GM19468 (cell line): Measurements from ENCODE around the gene PLEKHJ1.

ENCODE experiments used
- ATAC-seq: cut with Tn5 transposase; IDR thresholded peaks from one replicate; pipeline ENCODE4 v1.9.1; 2021; ENCODE audit warnings: mild to moderate bottlenecking, moderate library complexity, moderate number of reproducible peaks; ENCODE audit not compliant: unreplicated experiment; ENCODE audit errors: extremely low read depth

The PLEKHJ1 gene

GRCh38 chr19:2270423-2271233 lies 34.5 kb upstream of the PLEKHJ1 start:
- no peak for ATAC-seq

- no peak for ATAC-seq
Observed at GRCh38 chr19:2270157-2270422, 34.0 kb upstream of the PLEKHJ1 start.

GRCh38 chr19:2269244-2270156 lies 33.4 kb upstream of the PLEKHJ1 start:
- ATAC-seq = peak; percentile 40

GRCh38 chr19:2268861-2269243 lies 32.7 kb upstream of the PLEKHJ1 start:
- no peak for ATAC-seq

GRCh38 chr19:2268480-2268830 lies 32.3 kb upstream of the PLEKHJ1 start:
- ATAC-seq = no peak

GRCh38 chr19:2266183-2266993 lies 30.3 kb upstream of the PLEKHJ1 start:
- no peak for ATAC-seq

GRCh38 chr19:2261438-2262172 lies 25.5 kb upstream of the PLEKHJ1 start:
- ATAC-seq = no peak

GRCh38 chr19:2260341-2260805 lies 24.2 kb upstream of the PLEKHJ1 start:
- ATAC-seq = no peak

- no peak for ATAC-seq
Observed at GRCh38 chr19:2259336-2259735, 23.2 kb upstream of the PLEKHJ1 start.

- no peak for ATAC-seq
Observed at GRCh38 chr19:2255982-2256685, 20.0 kb upstream of the PLEKHJ1 start, which contains the start of gene JSRP1. Gene JSRP1, minus strand, starts transcription at chr19:2256417. Its CDS starts 1,103 bp downstream, at chr19:2255314.

GRCh38 chr19:2255112-2255845 lies 19.1 kb upstream of the PLEKHJ1 start:
- no peak for ATAC-seq

GRCh38 chr19:2254064-2254872 lies 18.1 kb upstream of the PLEKHJ1 start:
- no peak for ATAC-seq

- ATAC-seq = no peak
Observed at GRCh38 chr19:2253106-2254063, 17.3 kb upstream of the PLEKHJ1 start.

- ATAC-seq = no peak
Observed at GRCh38 chr19:2252797-2253105, 16.6 kb upstream of the PLEKHJ1 start.

GRCh38 chr19:2252055-2252796 lies 16.1 kb upstream of the PLEKHJ1 start:
- ATAC-seq = no peak
